ENCODE results near the gene RNF168.
"Not testable (repeated sequence)": the region's sequence is repeated elsewhere in the genome, so short reads cannot be mapped to it uniquely, and the experiment has no call there.

Gene RNF168

GRCh38 chr3:196503196-196504076, at the start of gene RNF168:
RNF168 (minus strand) TSS chr3:196503768; CDS start chr3:196503173, 595 bp downstream.
- DNase-seq (ENCODE audit: low read depth), result peak; percentile 84

- DNase-seq (ENCODE audit: low read depth), result no peak
These were observed 48.7 kb upstream of the RNF168 start for GRCh38 chr3:196552253-196552652.

- DNase-seq (ENCODE audit: low read depth), result not testable (repeated sequence)
These were observed 46.6 kb upstream of the RNF168 start for GRCh38 chr3:196550172-196550571.

- not testable (repeated sequence) for DNase-seq (ENCODE audit: low read depth)
These were observed 45.7 kb upstream of the RNF168 start for GRCh38 chr3:196549312-196549711.

GRCh38 chr3:196547067-196547466, 43.5 kb upstream of the RNF168 start:
- no peak for DNase-seq (ENCODE audit: low read depth)

GRCh38 chr3:196546537-196546936, 43.0 kb upstream of the RNF168 start:
- DNase-seq (ENCODE audit: low read depth), result no peak

- DNase-seq (ENCODE audit: low read depth), result no peak
These were observed 41.0 kb upstream of the RNF168 start for GRCh38 chr3:196544491-196544992.

- no peak for DNase-seq (ENCODE audit: low read depth)
These were observed 38.3 kb upstream of the RNF168 start for GRCh38 chr3:196541684-196542445.

GRCh38 chr3:196537319-196537984, 33.9 kb upstream of the RNF168 start:
- peak; percentile 53 for DNase-seq (ENCODE audit: low read depth)

- no peak for DNase-seq (ENCODE audit: low read depth)
These were observed 29.7 kb upstream of the RNF168 start for GRCh38 chr3:196533260-196533681.

- DNase-seq (ENCODE audit: low read depth), result no peak
These were observed 27.9 kb upstream of the RNF168 start for GRCh38 chr3:196531418-196531817.

- DNase-seq (ENCODE audit: low read depth), result peak; percentile 76
These were observed 25.2 kb upstream of the RNF168 start for GRCh38 chr3:196528639-196529233.

GRCh38 chr3:196525141-196525540, 21.6 kb upstream of the RNF168 start:
- no peak for DNase-seq (ENCODE audit: low read depth)

GRCh38 chr3:196524527-196524926, 21.0 kb upstream of the RNF168 start:
- no peak for DNase-seq (ENCODE audit: low read depth)

- DNase-seq (ENCODE audit: low read depth), result no peak
These were observed 20.3 kb upstream of the RNF168 start for GRCh38 chr3:196523841-196524240.

GRCh38 chr3:196521291-196521690, 17.7 kb upstream of the RNF168 start:
- DNase-seq (ENCODE audit: low read depth), result not testable (repeated sequence)

- no peak for DNase-seq (ENCODE audit: low read depth)
These were observed 16.1 kb upstream of the RNF168 start for GRCh38 chr3:196519718-196520082.

- peak; percentile 38 for DNase-seq (ENCODE audit: low read depth)
These were observed 15.6 kb upstream of the RNF168 start for GRCh38 chr3:196518966-196519717.

- DNase-seq (ENCODE audit: low read depth), result no peak
These were observed 14.4 kb upstream of the RNF168 start for GRCh38 chr3:196517919-196518318.

- DNase-seq (ENCODE audit: low read depth), result no peak
These were observed 13.7 kb upstream of the RNF168 start for GRCh38 chr3:196517162-196517800.
